Amygdala (tissue), 56 donors: ENCODE measurements around the gene CNOT6.

Experiments
- DNase-seq, 56 donors: peaks; one replicate each; lab custom pipeline; 2025; lab: John Stamatoyannopoulos, UW

The CNOT6 gene

DNA sequence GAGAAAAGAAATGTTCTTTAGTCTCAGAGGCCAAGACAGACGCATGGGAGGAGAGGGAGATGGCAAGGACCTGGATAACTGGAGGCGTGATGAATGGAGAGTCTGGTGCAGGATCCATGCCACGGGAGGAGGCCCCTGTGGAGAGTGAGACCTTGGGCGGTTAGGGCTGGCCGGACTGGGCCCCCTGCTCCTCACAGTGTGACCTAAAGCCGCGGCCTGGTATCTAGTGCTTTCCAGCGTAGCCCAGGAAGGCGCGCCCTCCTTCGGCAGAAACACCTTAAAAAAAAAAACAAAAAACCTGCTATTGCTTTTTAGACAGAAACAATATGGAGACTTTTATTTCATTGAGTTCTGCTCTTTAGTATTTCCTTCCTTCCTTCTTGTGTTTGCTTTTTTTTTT is 64.1 kb downstream of the CNOT6 start:
- DNase-seq = no peak

DNA sequence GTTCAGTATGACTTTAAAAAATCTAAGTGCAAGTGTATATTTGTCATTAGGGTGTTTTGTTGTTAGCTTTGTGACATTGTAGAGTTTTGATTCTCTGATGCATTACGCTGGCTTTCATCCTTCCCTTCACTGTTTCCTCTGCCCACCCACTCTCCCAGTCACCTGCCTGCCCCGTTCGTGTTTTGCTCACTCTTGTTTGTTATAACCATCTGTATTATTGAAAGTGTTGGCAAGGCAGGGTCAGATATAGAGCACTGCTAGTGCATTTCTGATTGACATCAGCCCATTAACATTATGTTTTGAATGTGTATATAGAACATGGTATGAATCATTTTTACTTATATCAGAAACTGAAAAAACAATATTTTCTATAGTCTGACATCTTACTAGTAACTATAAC is 69.8 kb downstream of the CNOT6 start:
- no peak for DNase-seq

DNA sequence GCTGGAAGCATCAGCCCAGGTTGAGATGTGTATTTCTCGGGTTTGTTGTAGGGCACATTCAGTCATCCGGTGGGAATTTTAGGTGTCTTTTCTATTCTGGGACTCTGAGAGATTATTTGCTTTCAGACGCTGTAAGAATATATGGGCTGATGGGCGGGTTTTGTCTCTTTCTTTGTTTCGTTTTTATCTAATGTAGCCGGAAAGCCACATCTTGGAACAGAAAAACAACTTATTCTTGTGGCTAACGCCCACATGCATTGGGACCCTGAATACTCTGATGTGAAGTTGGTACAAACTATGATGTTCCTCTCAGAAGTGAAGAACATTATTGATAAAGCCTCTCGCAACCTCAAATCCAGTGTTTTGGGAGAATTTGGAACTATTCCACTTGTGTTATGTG is 74.7 kb downstream of the CNOT6 start:
- DNase-seq = no peak

DNA sequence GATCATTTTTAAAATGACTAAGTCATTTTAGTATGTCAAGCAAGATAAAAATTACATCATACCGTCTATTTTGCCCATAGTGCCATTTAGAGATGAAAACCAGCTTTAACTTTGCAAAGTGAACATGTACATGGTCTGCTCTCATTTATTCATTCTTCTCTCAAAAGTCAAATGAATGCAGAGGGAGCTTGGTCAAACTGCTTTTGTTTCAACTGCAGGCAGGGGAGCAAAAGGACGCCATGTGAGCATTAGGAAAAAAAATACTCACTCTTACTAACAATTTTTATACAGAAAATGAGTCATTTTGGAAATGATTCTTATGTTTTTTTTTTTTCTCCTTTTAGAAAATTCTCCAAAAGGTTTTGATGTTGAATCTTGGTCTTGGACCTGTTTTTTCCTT is 81.4 kb downstream of the CNOT6 start:
- DNase-seq = no peak

DNA sequence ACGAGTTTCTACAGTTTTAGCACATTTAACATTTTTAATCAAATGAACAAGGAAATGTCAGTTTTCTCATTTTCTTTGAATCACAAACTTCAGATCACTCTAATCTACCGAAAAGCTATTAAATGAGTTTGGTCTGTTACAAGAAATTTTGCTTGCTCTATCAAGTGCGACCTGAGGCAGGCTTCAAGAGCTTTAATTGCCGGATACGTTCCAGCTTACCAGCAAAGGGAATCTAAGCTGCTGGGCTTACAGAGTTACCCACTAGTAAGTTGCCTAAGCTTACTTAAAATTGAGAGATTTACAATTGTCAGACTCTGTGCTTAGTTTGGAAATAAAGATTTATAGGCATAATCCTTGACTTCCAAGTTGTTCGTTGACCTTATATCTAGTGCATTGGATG is 86.5 kb downstream of the CNOT6 start:
- DNase-seq = no peak

DNA sequence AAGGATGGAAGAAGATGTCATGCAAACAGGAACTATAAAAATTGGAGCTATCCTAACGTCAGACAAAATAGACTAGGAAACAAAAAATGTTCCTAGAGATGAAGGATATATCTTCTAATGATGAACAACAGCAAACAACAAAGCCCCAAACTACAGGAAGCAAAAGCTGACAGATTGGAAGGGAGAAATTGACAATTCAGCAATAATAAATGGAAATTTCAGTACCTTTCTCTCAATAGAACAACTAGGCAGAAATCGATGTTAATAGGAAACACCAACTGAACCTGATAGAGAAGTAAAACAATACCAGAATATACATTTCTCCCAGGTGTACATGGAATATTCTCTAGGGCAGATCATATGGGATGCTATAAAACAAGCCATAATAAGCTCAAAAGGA is 89.6 kb downstream of the CNOT6 start:
- DNase-seq = no peak

DNA sequence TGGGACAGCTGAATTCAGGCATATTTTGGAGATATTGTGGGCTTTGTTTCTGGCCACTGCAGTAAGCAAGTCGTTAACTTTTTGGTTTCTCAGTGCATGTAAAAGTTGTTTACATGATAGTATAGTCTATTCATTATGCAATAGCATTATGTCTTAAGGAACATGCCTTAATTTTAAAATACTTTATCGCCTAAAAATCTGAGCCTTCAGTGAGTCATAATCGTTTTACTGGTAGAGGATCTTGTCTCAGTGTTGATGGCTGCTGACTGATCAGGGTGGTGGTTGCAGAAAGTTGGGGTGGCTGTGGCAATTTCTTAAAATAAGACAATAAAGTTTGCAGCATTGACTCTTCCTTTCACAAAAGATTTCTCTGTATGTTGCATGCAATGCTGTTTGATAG is 92.0 kb downstream of the CNOT6 start:
- no peak for DNase-seq

DNA sequence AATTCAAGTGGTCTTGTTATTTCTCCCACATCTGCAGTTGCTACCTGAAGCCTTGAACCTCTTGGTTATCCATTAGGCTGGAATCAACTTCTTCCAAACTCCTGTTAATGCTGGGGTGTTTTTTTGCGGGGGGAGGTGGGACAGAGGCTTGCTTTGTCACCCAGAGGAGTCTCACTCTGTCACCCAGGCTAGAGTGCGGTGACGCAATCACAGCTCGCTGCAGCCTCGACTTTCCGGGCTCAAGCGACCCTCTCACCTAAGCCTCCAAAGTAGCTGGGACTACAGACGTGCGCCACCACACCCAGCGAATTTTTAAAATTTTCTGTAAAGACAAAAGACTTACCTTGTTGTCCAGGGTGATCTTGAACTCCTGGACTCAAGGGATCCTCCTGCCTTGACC is 92.7 kb downstream of the CNOT6 start:
- no peak for DNase-seq

DNA sequence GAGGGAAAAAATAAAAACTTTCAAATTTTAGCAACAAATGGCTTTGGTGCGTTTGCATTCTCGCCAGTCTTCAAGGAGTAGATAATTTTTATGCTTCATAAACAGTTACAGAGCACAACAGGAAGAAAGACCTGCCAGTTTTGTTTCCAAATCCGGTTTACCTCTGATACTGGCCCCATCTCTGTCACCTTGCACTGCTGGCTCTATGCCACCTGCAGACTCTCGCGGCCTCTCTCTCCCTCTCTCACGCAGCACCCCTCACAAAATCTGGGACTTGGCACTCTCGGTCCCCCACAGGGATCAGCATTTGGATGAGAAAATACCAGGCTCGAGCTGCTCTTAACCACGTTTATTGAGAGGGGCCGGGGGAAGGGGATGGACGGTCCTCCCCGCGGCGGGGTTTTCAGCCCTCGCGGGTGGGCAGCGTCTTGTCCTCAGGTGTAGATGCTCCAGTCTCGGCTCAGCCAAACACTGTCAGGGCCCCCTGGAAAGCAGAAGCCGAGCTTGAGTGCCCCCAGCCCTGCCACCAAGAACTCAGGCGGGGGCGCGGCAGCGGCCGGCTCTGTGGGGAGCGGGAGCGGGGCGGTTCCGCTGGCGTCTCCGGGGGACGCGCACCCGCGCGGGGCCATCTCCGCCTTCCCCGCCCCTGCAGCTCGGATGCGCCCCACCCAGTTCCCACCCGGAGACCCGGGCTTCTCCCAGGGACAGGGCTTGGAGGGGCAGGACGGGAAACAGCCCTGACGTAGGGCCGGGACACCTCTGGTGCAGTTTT is 95.8 kb downstream of the CNOT6 start:
- DNase-seq = no peak

DNA sequence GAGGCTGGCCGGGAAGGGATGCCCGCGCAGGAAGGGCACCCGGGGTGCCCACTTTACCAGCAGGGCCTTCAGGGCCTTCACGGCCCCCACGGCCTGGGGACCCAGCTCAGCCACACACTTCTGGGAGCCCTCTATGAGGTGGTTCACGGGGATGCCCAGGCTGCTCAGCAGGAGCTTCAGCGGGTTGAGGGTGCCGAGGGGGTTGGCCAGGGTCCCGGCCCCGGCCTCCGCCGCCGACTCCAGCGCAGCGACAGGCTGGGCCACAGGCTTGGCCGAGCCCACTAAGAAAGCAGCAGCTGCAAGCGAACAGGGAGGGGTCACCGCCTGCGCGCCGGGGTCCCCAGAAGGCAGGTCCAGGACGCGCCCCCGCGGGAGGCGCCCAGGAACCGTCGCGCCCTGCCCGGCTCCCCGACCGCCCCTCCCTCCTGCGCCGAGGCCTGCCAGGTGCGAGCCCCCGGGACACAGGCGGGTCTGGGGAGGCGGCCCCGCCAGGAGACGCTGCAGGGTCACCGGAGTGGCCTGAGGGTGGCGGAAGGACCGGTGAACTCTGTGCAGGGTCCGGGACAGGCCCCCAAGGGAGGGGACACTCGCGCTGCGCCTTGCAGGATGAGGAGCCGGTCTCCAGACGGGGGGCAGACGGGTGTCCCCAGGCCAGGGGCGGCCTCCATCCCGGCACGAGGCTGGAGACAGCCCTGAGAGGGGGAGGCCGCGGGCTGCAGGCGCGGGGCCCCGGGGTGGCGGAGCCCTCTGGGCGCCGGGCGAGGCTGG is 96.5 kb downstream of the CNOT6 start:
- DNase-seq = no peak

DNA sequence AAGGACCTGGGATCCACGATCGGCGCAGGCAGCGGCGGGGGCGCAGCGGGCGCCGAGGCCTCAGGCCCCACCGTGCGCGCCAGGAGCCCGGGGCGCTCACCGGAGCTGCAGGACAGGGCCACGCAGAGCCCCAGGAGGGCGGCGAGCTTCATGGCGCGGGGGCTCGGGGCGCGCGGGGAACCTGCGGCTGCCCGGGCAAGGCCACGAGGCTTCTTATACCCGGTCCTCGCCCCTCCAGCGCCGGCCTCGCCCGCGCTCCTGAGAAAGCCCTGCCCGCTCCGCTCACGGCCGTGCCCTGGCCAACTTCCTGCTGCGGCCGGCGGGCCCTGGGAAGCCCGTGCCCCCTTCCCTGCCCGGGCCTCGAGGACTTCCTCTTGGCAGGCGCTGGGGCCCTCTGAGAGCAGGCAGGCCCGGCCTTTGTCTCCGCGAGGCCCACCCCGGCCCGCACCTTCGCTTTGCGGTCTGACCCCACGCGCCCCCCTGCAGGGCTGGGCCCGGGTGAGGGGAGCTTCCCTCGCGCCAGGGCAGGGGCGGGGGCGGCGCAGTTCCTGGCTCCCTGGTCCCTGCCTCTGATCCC is 97.2 kb downstream of the CNOT6 start, which contains the start of gene SCGB3A1:
Gene SCGB3A1 (minus strand): TSS at position 189 of the 577 bp plus-strand sequence. CDS start 37 bp downstream, at position 152.
- DNase-seq = no peak

DNA sequence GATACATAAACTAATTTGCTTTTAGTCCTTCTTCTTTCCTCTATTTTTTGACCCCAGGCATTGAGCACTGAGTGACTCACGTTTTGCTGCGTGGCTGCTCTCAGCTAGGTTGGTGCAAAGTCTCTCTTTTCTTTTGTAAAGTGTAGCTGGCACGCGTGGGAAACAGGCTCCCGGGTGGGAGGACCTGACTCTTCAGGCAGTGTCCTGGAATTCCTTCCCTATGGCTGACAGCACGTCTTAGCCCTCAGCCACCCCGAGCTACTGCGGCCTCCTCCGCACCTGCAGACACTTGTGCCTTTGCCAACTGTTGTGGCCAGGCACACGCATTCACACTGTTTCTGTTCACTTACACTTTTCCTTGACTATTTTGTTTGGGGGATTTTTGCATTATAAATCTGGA is 98.0 kb downstream of the CNOT6 start:
- DNase-seq = no peak

DNA sequence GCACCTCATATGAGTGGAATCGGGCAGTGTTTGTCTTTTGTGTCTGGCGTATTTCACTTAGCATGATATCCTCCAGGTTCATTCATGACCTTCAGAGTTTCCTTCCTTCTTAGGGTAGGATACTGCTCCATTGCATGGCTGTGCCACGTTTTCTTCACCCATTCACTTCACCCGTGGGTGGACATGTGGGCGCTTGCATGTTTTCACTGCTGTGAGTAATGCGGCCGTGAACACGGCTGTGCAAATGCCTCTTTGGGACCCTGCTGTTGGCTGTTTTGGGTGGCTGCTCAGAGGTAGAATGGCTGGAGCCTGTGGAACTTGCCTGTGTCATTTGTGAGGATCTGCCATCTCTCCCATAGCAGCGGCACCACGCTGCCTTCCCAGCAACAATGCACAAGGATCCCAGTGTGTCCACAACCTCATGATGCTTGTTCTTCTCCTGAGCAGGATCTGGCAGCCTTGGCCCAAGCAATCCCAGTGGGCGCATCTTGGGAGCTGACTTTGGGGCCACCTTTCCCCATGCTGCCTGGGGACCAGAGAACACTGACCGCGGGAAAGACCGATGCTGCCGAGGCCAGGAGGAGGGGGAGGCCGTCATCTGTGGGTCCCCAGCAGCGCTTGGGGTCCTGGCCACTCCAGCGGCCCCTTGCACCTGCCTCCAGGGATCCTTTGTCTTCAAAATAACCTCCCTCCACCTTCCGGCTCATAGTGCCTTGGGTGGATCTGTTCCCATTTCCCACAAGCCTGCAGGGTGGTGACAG is 99.4 kb downstream of the CNOT6 start:
- DNase-seq = no peak

DNA sequence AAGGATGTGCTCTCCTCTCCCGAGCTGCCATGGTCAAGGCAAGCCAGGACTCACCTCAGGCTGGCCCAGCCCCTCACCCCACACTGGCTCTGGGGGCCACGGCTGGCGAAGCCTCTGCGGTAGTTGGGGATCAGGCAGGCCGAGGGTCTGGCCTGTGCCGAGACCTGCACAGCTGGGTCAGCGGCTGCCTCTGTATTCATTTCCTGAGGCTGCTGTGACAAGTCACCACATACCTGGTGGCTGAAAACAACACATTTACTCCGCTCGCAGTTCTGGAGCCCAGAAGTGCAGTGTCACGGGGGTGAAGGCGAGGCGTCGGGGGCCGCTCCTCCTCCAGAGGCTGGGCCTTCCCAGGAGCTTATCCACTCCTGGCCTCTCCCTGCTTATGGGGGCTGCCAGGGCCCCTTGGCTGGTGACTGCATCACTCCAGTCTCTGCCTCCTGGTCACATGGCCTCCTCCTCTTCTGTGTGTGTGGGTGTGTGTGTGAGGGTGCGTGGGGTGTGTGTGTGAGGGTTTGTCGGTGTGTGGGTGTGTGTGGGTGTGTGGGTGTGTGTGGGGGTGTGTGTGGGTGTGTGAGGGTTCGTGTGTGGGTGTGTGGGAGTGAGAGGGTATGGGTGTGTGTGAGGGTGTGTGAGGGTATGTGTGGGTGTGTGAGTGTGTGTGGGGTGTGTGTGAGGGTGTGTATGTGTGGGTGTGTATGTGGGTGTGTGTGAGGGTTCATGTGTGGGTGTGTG is 100.3 kb downstream of the CNOT6 start:
- DNase-seq = peak in 1 of 56 donors; percentile 30

DNA sequence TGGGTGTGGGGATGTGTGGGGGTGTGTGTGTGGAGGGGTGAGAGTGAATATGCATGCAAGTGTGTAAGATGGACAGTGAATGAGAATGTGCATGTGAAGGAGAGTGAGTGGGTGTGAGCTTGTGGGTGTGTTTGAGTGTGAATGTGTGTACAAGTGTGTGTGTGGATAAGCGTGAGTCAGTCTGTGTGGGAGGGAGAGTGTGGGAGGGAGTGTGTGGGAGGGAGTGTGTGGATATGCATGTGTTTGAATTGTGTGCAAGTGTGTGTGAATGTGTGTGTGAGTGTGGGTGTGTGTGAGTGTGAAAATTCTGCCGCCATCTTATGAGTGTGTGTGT is 100.8 kb downstream of the CNOT6 start:
- DNase-seq = no peak

DNA sequence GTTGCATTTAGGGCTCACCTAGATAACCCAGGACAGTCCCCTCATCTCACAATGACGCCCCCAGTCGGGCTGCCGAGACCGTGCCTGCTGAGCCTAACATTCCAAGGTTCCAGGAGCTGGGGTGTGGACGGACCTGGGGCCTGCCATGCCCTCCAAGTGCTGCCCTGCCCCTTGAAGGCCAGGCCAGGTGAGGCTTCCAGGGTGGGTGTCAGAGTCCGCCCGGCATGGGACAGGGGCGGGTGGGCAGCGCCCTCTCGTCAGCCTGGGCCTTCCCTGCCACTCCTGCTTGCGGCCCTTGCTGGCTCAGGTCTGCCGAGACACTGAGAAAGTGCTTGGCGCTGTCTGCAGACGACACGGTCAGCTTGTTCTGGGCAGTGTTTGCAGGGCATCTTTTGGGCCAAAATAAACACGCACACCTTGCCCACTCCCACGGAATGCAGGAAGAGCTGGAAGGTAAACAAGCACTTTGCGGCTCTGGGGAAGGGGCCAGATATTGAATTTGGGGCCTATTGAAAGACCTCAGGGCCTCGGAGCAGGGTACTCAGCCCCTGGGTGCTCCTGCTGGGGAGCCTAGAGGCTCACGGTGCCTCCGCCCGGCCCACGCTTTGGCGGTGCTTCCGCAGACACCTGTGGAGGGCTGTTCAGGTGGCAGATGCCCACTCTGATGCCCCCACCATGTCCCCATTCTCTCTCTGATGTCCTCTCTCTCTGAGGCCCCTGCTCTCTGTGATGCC is 101.4 kb downstream of the CNOT6 start:
- DNase-seq = no peak

DNA sequence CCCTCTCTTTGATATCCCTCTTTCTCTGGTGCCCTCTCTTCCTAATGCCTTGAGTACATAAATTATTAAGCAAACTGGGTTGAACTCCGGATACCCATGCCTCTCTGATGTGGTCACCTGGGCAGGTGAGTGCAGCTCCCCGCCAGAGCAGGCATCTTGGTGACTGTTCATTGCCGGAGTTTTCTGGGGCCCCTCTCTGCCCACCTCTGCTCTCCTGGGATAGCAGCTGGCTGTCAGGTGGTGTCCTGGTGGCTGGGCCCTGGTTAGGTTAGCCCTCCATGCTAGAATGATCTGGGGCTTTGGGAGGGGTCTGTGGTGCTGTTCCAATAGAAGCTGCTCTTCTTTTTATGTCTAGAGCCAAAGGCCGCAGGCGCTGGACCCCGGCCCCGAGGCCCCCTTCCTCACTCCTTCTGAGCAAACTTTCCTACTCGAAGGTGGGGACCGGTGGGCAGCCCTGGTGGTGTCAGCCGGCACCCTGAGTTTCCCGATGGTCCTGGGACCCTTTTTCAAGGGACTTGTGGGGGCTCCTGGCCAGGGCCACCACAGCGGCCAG is 102.0 kb downstream of the CNOT6 start:
- DNase-seq = no peak

DNA sequence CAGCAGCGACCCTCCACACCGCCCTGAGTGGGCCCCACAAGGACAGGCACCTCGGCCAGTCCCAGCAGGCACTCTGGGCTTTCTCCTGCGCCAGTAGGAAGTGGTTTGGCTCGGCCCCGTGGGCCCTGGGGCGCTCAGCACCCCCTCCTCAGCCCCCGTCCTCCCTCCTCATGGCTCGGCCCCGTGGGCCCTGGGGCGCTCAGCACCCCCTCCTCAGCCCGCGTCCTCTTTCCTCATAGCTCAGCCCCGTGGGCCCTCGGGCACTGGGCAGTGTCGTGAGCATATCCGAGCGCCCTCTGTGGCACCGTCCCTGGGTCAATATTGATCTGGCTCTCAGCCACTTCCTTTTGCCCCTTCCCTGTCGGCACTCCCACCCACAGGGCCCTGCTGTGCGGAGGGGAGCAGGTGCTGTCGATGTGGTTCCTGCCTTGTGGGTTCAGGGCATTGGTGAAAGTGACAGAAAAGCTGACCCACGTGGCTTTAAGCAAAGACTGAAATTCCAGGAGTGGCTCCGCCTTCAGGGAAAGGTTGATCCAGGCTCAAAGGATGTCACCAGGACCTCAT is 102.6 kb downstream of the CNOT6 start:
- no peak for DNase-seq

DNA sequence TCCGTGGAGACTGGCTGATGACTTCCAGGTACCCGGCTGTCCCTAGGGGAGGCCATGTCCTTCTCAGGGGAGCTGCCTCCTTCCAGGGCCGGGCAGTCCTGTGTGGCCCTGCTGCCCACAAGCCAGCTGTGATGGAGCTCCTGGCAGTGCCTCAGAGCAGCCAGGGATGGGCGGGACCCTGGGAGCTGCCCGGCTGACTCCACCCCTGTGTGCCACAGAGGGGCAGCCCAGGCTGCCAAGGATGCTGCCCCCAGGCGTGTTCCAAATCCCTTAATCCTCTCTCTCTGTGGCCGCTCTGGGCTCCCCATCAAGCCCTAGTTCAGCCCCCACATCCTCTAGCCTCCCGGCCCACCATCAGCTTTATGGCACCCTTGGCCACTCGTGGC is 104.1 kb downstream of the CNOT6 start:
- DNase-seq = no peak
